GM19099 (cell line): Measurements from ENCODE around the gene CCNL1.

Source experiments
- POLR2A ChIP-seq: IDR thresholded peaks from 3 replicates; pipeline ENCODE4 v1.6.1; 2011; ENCODE audit warnings: low read depth; ENCODE audit not compliant: insufficient read length; ENCODE audit errors: extremely low read depth

CCNL1 gene

GRCh38 chr3:157132341-157132740 is 27.6 kb downstream of the CCNL1 start:
- no peak for TF ChIP-seq POLR2A

- no peak for TF ChIP-seq POLR2A
These were observed 28.1 kb downstream of the CCNL1 start for GRCh38 chr3:157131861-157132260.

DNA sequence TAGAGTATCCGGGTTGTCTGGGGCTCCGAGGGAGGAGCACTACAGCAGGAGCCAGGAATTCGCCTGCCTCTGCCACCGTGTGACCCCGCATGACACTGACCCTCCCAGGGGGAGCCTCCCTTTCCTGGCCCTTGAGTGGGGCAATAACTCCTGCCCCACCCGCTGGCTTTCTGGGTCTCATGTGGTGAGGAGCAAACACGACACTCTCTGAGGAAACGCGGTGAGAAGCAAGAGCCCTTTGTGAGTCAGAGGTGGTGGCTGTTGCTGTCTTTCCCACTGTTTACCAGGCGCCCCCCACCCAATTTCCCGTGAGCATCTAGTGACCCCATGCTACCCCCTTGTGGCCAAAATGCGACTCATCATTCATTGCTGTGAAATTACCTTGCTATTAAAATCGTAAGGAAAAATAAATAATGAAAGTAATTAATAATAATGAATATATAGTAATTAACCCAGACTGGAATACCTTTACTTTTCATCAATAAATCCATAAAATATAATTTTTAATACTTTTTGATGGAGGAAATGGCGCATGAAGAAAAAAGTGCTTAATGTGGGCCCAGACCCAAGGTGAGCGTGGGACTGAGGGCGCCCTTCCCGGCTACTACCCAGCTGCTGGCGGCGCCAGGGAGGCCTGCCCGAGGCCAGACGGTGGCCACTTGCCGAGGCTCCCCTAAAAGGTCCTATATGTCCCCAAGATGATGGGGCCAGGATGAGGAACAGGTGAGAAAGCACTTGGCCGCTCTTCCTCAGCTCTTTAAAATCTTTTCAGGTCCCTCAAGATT is 29.3 kb downstream of the CCNL1 start:
- TF ChIP-seq POLR2A, result no peak

GRCh38 chr3:157129803-157130466 is 30.0 kb downstream of the CCNL1 start:
- no peak for TF ChIP-seq POLR2A

- no peak for TF ChIP-seq POLR2A
These were observed 30.9 kb downstream of the CCNL1 start for GRCh38 chr3:157128771-157129681.

- no peak for TF ChIP-seq POLR2A
These were observed 31.8 kb downstream of the CCNL1 start for GRCh38 chr3:157127831-157128767.

DNA sequence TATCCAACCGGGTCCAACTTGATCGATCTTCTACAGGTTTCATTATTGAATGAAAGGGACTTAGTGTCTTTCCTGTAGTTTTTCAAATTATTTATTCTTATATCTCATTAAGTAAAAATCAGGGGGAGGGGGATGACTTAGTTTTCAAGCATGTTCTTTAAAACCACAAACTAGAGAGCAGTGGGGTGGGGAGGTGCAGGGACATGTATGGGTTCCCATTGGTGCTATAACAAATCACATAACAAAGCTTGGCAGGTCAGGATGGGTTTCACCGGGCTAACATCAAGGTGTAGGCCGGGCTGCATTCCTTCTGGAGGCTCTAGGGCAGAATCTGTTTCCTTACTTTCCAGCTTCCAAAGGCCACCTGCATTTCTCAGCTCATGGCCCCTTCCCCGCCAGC is 32.7 kb downstream of the CCNL1 start:
- TF ChIP-seq POLR2A, result no peak

DNA sequence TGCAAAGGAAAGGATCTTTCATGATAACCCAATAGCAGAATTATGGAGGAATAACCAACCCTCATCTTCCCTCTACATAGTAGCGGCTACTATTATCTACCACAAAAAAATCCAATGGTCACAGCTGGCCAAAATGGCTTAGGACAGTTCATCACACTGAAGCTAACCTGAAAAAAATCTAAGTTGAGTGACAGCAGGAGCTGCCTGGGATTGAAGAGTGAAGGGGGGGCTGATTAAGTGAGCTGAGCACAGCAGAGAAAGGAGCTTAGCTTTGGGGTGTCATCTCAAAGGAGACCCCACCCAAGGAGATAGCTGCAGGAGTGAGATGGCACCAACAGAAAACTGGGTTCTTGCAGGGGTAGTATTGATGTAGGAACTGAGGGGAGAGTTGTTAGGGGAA is 33.6 kb downstream of the CCNL1 start:
- no peak for TF ChIP-seq POLR2A

DNA sequence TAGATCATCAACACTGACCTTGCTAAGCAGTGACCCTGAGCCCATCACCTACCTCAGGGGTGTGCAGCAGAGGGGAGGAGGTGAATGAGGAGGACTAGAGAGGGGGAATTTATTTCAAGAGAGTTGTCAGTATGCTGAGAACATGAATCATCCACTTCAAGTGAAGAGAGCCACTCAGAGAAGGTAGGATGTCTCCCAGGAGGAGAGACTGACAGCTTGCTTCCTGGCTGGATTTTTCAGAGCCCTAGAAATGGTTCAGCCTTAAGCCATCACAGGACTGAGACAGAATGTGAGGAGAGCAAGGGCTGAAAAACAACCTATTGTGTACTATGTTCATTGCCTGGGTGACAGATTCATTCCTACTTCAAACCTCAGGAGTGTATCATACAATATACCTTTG is 34.8 kb downstream of the CCNL1 start:
- no peak for TF ChIP-seq POLR2A

DNA sequence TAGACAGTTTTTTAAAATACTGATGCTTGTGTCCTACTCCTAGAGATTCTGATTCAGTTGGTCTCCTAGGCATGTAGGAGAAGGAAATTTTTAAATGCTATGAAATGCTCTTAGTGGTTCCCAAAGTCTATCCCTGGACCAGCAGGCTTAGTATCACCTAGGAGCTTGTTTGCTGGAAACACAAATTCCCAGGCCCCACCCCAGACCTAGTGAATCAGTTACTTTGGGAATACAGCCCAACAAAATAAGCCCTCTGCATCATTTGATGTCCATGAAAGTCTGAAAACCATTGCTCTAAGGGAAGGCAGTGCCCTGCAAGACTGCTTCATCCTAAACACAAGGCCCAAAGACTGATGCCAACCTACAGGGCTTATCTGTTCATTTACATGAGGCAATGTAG is 36.3 kb downstream of the CCNL1 start:
- TF ChIP-seq POLR2A, result no peak

DNA sequence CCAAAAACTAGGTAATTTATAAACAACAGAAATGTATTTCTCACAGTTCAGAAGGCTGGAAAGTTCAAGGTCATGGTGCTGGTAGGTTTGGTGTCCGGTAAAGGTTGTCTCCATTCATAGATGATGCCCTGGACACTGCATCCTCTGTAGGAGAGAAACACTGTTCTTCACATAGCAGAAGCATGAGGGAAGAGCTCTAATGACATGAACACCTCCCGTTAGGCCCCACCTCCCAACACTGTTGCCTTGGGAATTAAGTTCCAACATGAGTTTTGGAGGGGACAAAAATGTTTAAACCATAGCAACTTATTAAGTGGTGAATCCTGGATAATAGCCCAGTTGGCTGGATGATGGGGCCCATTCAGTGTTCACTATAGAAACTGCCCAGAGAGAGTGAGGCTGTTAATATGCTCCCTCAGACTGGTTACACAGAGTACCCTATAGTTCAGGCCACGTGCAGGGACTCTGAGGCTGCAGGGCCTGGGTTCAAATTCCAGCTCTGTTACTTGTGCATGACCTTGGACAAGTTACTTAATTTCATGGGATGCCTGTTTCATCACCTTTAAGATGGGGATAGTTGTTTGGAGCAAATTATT is 37.0 kb downstream of the CCNL1 start:
- no peak for TF ChIP-seq POLR2A

GRCh38 chr3:157122116-157122515 is 37.8 kb downstream of the CCNL1 start:
- TF ChIP-seq POLR2A, result no peak

- no peak for TF ChIP-seq POLR2A
These were observed 38.4 kb downstream of the CCNL1 start for GRCh38 chr3:157121522-157121921.
